OCI-LY7 (cell line): ENCODE data around the gene HUS1.

ENCODE experiments used
- EZH2phosphoT487 ChIP-seq: fragments of 200-600 bp; sonication (generic); IDR thresholded peaks from 2 replicates; pipeline ENCODE4 v1.6.1; 2018; ENCODE audit warnings: low read depth, borderline replicate concordance, mild to moderate bottlenecking, mixed run types, antibody characterized with exemption, low read length, moderate library complexity, mixed read lengths
- TF ChIP-seq, protein P1 (sequence below): fragments of 200-600 bp; sonication (generic); conservative IDR thresholded peaks from 2 replicates; pipeline ENCODE4 v1.5.1; 2014; ENCODE audit warnings: mild to moderate bottlenecking, antibody characterized with exemption, low read length, moderate library complexity, mixed read lengths

DNA sequence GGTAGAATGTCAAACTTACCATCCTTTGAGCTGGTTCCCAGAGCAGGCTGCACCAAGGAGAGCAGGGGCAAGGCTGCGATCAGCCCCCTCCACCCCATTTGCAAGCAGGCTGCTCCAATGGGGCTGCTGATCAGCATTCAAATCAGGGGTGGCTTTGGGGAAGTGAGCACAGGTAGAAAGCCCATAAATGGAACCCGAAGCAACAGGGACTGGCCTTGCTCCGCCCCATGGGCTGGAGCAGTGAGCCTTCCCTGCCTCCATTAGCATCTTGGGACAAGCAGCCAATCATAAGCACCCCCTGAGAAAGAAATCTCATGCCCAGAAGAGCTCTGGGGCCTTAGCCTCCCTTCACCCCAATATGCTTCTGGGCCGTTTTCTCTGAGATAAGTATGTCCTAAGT lies 27.2 kb downstream of the HUS1 start:
- TF ChIP-seq, protein P1, sequence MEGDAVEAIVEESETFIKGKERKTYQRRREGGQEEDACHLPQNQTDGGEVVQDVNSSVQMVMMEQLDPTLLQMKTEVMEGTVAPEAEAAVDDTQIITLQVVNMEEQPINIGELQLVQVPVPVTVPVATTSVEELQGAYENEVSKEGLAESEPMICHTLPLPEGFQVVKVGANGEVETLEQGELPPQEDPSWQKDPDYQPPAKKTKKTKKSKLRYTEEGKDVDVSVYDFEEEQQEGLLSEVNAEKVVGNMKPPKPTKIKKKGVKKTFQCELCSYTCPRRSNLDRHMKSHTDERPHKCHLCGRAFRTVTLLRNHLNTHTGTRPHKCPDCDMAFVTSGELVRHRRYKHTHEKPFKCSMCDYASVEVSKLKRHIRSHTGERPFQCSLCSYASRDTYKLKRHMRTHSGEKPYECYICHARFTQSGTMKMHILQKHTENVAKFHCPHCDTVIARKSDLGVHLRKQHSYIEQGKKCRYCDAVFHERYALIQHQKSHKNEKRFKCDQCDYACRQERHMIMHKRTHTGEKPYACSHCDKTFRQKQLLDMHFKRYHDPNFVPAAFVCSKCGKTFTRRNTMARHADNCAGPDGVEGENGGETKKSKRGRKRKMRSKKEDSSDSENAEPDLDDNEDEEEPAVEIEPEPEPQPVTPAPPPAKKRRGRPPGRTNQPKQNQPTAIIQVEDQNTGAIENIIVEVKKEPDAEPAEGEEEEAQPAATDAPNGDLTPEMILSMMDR, result no peak
- no peak for TF ChIP-seq EZH2phosphoT487
